Peyer's patch (tissue), 4 donors: Measurements from ENCODE around the gene LRCH3.
"Not testable (repeated sequence)": the region's sequence is repeated elsewhere in the genome, so short reads cannot be mapped to it uniquely, and the experiment has no call there.

Experiments used
- POLR2A ChIP-seq, 2 donors: fragments of 450-650 bp; IDR thresholded peaks; one replicate each; pipeline ENCODE4 v1.5.1; 2017; ENCODE audit warnings: antibody characterized with exemption in 2 of 2, mild to moderate bottlenecking in 2 of 2, moderate library complexity in 2 of 2
- TF ChIP-seq, protein P1 (sequence below), 6 experiments: fragments of 450-650 bp in 4 of 6; fragments of 200-600 bp in 2 of 6; sonication (generic) in 1 of 6; IDR thresholded peaks; one replicate each; pipeline ENCODE4 v1.5.1; 2017 to 2019; ENCODE audit warnings: antibody characterized with exemption in 6 of 6, mild to moderate bottlenecking in 3 of 6, moderate library complexity in 1 of 6

DNA sequence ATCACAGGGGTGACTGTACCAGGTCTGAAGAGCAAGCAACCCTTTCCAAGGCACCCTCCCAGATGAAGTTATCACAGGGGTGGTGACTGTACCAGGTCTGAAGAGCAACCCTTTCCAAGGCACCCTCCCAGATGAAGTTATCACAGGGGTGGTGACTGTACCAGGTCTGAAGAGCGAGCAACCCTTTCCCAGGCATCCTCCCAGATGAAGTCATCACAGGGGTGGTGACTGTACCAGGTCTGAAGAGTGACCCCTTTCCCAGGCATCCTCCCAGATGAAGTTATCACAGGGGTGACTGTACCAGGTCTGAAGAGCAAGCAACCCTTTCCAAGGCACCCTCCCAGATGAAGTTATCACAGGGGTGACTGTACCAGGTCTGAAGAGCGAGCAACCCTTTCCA, 117.5 kb downstream of the LRCH3 start:
- TF ChIP-seq, protein P1, sequence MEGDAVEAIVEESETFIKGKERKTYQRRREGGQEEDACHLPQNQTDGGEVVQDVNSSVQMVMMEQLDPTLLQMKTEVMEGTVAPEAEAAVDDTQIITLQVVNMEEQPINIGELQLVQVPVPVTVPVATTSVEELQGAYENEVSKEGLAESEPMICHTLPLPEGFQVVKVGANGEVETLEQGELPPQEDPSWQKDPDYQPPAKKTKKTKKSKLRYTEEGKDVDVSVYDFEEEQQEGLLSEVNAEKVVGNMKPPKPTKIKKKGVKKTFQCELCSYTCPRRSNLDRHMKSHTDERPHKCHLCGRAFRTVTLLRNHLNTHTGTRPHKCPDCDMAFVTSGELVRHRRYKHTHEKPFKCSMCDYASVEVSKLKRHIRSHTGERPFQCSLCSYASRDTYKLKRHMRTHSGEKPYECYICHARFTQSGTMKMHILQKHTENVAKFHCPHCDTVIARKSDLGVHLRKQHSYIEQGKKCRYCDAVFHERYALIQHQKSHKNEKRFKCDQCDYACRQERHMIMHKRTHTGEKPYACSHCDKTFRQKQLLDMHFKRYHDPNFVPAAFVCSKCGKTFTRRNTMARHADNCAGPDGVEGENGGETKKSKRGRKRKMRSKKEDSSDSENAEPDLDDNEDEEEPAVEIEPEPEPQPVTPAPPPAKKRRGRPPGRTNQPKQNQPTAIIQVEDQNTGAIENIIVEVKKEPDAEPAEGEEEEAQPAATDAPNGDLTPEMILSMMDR (IDR thresholded peaks at IDR 0.05): not testable (repeated sequence)
- not testable (repeated sequence) for TF ChIP-seq POLR2A (IDR thresholded peaks at IDR 0.05)
